Measurements from ENCODE around the gene CALU.

Gene CALU

GRCh38 chr7:128744366-128744905, 5.3 kb downstream of the CALU start:
- DNase-seq (ENCODE audit: insufficient read length, low spot score) (no peak), FAIRE-seq (no peak)

GRCh38 chr7:128745706-128746105, 6.5 kb downstream of the CALU start:
- FAIRE-seq (no peak), DNase-seq (ENCODE audit: insufficient read length, low spot score) (no peak)

- FAIRE-seq (no peak), DNase-seq (ENCODE audit: insufficient read length, low spot score) (no peak)
These were observed 8.3 kb downstream of the CALU start for GRCh38 chr7:128747327-128748079.

- no peak for DNase-seq (ENCODE audit: insufficient read length, low spot score)
- no peak for FAIRE-seq
These were observed 13.1 kb downstream of the CALU start for GRCh38 chr7:128752251-128752650.

- FAIRE-seq (no peak), DNase-seq (ENCODE audit: insufficient read length, low spot score) (no peak)
These were observed 16.1 kb downstream of the CALU start for GRCh38 chr7:128755075-128755818.

- no peak for DNase-seq (ENCODE audit: insufficient read length, low spot score)
These were observed 16.8 kb downstream of the CALU start for GRCh38 chr7:128755819-128756476.

GRCh38 chr7:128757203-128757602, 18.0 kb downstream of the CALU start:
- DNase-seq (ENCODE audit: insufficient read length, low spot score), result no peak
- no peak for FAIRE-seq

More at GRCh38 chr7:128755819-128756476, 16.8 kb downstream of the CALU start:
- FAIRE-seq, result no peak

- FAIRE-seq (no peak), DNase-seq (ENCODE audit: insufficient read length, low spot score) (no peak)
These were observed 19.4 kb downstream of the CALU start for GRCh38 chr7:128758553-128758952.

GRCh38 chr7:128759242-128759641, 20.1 kb downstream of the CALU start:
- FAIRE-seq, result no peak
- no peak for DNase-seq (ENCODE audit: insufficient read length, low spot score)

- DNase-seq (ENCODE audit: insufficient read length, low spot score), result no peak
- FAIRE-seq, result no peak
These were observed 24.4 kb downstream of the CALU start for GRCh38 chr7:128763541-128763940.

- FAIRE-seq (no peak), DNase-seq (ENCODE audit: insufficient read length, low spot score) (no peak)
These were observed 28.4 kb downstream of the CALU start for GRCh38 chr7:128767475-128768110.

GRCh38 chr7:128770233-128770632, 31.1 kb downstream of the CALU start:
- no peak for FAIRE-seq
- no peak for DNase-seq (ENCODE audit: insufficient read length, low spot score)

GRCh38 chr7:128773604-128774003, 34.4 kb downstream of the CALU start:
- FAIRE-seq (no peak), DNase-seq (ENCODE audit: insufficient read length, low spot score) (no peak)

- FAIRE-seq (peak; percentile 26), DNase-seq (ENCODE audit: insufficient read length, low spot score) (no peak)
These were observed 35.0 kb downstream of the CALU start for GRCh38 chr7:128774029-128774689.

- FAIRE-seq, result no peak
These were observed 35.8 kb downstream of the CALU start for GRCh38 chr7:128774921-128775320.

GRCh38 chr7:128775744-128776474, 36.8 kb downstream of the CALU start, which contains the start of gene OPN1SW:
Gene OPN1SW, minus strand, starts transcription at chr7:128775794. Its CDS starts 13 bp downstream, at chr7:128775781.
- FAIRE-seq (no peak), DNase-seq (ENCODE audit: insufficient read length, low spot score) (no peak)

More at GRCh38 chr7:128774921-128775320, 35.8 kb downstream of the CALU start:
- DNase-seq (ENCODE audit: insufficient read length, low spot score), result no peak

GRCh38 chr7:128777156-128778123, 38.3 kb downstream of the CALU start:
- DNase-seq (ENCODE audit: insufficient read length, low spot score), result no peak
- no peak for FAIRE-seq

- DNase-seq (ENCODE audit: insufficient read length, low spot score) (no peak), FAIRE-seq (no peak)
These were observed 39.8 kb downstream of the CALU start for GRCh38 chr7:128778946-128779345.
